Measurements from ENCODE around the gene OGFOD3. TPM values are rescaled to one million over a fixed set of nuclear protein-coding genes. Genes with fewer than 3 reads are reported as not detected.
"Not testable (repeated sequence)": the region's sequence is repeated elsewhere in the genome, so short reads cannot be mapped to it uniquely, and the experiment has no call there.

Gene OGFOD3
- 23.2 TPM for polyA plus RNA-seq (ENCODE audit: insufficient read length)
- long read RNA-seq, donor 1, full-length matches to known transcripts = 25 of 25 reads
- long read RNA-seq, donor 1, partial matches to known transcripts = 0 of 25 reads
- long read RNA-seq, donor 1, other reads (novel, unspliced or antisense) = 0 of 25 reads
- long read RNA-seq, donor 2, full-length matches to known transcripts = 13 of 31 reads
- long read RNA-seq, donor 2, partial matches to known transcripts = 13 of 31 reads
- long read RNA-seq, donor 2, other reads (novel, unspliced or antisense) = 5 of 31 reads
- long read RNA-seq, donor 3, full-length matches to known transcripts = 16 of 16 reads
- long read RNA-seq, donor 3, partial matches to known transcripts = 0 of 16 reads
- long read RNA-seq, donor 3, other reads (novel, unspliced or antisense) = 0 of 16 reads
- long read RNA-seq, donor 4, partial matches to known transcripts = 0 of 4 reads
- long read RNA-seq, donor 4, other reads (novel, unspliced or antisense) = 0 of 4 reads
- long read RNA-seq, donor 5, full-length matches to known transcripts = 17 of 17 reads
- long read RNA-seq, donor 5, partial matches to known transcripts = 0 of 17 reads
- long read RNA-seq, donor 5, other reads (novel, unspliced or antisense) = 0 of 17 reads
- long read RNA-seq, donor 6, full-length matches to known transcripts = 24 of 24 reads
- long read RNA-seq, donor 6, partial matches to known transcripts = 0 of 24 reads
- long read RNA-seq, donor 6, other reads (novel, unspliced or antisense) = 0 of 24 reads
- long read RNA-seq, donor 7, full-length matches to known transcripts = 17 of 57 reads
- long read RNA-seq, donor 7, partial matches to known transcripts = 35 of 57 reads
- long read RNA-seq, donor 7, other reads (novel, unspliced or antisense) = 5 of 57 reads
- long read RNA-seq, donor 8, full-length matches to known transcripts = 9 of 9 reads
- long read RNA-seq, donor 8, partial matches to known transcripts = 0 of 9 reads
- long read RNA-seq, donor 8, other reads (novel, unspliced or antisense) = 0 of 9 reads

DNA sequence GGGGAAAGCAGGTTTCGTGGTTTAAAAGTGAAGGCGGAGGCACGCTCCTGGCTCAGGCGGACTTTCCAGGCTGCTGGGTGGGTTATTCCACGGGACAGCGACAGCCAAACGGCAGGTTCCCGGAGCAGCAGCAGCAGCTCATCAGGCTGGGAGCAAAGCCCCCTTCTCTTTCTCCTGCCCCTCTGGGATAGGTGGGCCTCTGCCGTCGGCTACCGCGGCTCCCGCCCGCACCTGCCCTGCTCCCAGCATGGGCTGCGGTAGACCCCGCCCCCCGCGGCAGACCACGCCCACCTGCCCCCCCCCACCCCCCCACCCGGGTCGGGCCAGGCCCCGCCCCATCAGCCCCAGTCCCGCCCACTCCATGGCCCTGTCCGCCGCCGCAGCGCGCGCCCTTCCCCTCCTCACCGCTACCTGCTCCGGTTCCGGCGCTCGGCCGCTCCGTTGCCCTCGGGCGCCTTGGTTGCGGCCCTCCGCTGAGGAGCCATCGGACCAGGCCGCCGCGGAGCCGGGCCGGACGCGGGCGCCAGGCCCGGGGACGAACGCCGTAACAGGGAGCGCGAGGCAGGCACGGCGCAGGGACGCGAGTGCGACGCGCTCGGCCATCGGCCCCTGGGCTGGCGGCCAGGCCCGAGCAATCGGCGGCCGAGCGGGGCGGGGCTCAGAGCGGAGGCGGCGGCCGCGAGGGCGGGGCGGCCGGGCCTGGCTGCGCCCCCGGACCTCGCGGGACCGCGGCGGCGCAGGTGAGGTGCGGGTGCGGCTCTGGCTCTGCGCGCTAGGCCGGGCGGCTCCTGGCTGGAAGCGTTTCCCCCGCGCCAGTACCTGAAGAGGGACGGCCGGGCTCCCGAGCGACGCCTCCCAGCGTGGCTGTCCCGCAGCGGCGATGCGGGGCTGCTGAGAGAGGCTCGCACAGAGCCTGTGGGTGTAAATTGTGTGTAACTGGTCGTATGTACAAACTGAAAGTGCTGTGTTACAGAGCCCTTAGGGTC lies at the start of gene OGFOD3, which contains the start of gene HEXD:
TSS of gene OGFOD3 (minus strand) at position 586 of the 986 bp plus-strand sequence. CDS start at position 485, 101 bp downstream.
TSS of gene HEXD (plus strand) at position 347 of the 986 bp plus-strand sequence. CDS start 1,453 bp downstream, outside the sequence.
- peak; percentile 87 for DNase-seq

GRCh38 chr17:82465023-82465603 lies 46.7 kb upstream of the OGFOD3 start:
- DNase-seq = no peak

DNA sequence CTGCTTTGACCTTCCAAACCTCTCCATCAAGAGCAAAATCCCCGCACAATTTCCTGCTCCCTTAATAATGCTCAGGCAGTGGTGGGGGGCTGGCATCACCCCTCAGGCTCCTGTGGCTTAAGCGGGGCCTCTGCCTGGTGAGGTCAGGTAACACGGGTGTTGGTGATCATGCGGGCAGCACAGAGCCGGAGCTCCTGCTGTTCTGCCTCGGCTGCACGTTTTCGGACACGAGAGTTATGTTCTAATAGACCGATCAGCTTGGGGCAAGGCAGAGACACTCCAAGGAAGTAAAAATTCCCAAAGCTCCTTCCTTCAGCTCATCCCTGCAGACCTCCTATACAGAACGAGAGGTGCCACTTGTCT lies 46.2 kb upstream of the OGFOD3 start:
- no peak for DNase-seq

GRCh38 chr17:82463925-82464566 lies 45.7 kb upstream of the OGFOD3 start:
- DNase-seq = no peak

DNA sequence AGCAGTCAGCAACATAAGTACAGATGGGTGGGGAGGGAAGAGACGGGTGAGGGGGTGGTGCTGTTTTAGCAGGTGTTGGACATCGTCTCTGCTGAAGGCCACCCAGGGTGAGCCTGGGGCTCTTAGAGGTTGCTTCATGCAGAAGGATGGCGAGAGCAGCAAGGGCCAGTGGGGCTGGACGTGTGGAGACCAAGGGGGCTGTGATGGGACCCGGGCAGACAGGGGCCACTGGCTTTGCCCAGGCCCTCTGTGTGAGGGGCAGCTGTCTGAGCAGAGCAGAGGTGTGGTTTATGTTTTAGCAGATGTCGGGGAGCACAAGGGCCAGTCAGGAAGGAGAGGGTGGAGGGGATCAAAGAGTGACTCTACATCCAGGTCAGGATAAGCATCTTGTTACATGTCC lies 45.0 kb upstream of the OGFOD3 start:
- no peak for DNase-seq

GRCh38 chr17:82461827-82462524 lies 43.6 kb upstream of the OGFOD3 start:
- no peak for DNase-seq

GRCh38 chr17:82459936-82460335 lies 41.5 kb upstream of the OGFOD3 start:
- not testable (repeated sequence) for DNase-seq

DNA sequence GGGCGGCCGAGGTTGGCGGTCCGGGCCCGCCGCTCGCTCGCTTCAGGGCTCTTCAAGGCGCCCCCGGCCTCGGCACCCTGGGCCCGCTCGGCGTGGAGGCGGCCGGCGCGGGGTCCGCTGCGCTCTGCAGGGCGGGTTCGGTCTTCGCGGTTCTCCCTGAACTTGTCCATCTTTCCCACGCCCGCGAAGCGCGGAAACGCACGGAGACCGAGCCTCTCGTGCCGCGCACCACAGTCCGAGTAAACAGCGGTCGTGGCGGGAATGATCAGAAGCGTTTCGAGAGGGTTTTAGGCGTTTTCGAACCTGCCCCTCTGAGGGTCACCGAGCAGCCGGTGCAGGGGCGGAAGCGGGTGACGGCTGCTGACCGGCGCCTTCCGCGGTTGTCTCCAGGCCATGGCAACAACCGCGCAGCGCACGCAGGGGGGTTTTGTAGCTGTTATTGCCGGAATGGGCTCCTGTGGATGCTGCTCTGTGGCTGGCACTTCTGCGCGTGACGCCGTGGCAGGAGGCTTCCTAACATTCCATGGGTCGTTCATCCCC lies 40.6 kb upstream of the OGFOD3 start:
- no peak for DNase-seq

DNA sequence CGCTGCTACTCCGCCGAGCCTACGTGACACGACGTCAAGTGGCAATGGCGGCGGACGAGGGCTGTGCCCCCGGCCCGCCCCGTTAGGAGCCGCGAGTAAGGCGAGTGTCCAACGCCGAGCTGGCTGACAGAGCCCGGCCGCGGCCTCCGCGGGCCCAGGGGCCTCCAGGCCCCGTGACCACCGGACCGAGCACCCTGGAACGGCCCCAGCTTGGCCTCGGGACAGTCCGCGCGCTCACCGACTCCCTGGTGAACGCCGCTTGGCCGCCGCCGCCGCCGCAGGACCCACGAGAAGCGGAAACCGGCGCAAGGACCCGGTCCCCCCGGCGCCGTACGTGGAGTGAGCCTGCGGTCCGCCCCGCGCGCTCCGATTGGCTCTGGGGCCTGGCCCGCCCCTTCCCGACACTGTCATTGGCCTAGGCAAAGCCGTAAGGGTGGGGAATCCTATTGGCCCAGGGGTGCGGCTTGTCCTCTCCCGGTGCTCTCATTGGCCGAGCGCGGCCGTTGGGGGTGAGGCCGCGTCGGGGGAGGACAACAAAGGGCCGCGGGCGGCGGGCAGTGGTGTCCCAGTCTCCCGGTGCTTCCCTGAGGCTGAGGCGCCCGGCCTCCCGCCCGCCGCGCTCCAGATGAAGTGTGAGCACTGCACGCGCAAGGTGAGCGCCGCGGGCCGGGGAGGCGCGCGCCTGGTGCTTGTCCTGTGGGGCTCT lies 39.9 kb upstream of the OGFOD3 start, which contains the start of gene NARF:
TSS of gene NARF (plus strand) at position 563 of the 706 bp plus-strand sequence. CDS start at position 626, 63 bp downstream.
- DNase-seq = peak; percentile 97

DNA sequence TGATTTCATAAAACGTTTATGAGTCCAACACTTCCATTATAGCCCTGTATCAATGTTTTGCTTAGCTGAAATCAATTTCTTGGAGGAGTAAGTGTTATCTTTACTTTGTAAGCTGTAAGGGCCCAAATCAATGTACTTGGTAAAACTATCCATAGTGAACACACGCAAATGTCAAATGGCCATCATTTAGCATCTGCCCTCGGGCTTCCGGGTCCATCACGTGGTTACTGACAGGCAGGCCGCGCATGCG lies 39.5 kb upstream of the OGFOD3 start:
- DNase-seq = no peak

- DNase-seq = no peak
Observed at GRCh38 chr17:82457073-82457928, 38.9 kb upstream of the OGFOD3 start.

DNA sequence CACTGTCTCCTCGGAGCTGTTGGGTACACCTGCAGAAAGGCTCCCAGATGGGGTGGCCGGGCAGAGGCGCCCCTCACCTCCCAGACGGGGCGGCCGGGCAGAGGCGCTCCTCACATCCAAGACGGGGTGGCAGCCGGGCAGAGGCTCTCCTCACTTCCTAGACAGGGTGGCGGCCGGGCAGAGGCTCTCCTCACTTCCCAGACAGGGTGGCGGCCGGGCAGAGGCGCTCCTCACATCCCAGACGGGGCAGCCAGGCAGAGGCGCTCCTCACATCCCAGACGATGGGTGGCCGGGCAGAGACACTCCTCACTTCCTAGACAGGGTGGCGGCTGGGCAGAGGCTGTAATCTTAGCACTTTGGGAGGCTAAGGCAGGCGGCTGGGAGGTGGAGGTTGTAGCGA lies 35.3 kb upstream of the OGFOD3 start:
- DNase-seq = not testable (repeated sequence)

GRCh38 chr17:82453151-82453550 lies 34.8 kb upstream of the OGFOD3 start:
- DNase-seq = not testable (repeated sequence)

DNA sequence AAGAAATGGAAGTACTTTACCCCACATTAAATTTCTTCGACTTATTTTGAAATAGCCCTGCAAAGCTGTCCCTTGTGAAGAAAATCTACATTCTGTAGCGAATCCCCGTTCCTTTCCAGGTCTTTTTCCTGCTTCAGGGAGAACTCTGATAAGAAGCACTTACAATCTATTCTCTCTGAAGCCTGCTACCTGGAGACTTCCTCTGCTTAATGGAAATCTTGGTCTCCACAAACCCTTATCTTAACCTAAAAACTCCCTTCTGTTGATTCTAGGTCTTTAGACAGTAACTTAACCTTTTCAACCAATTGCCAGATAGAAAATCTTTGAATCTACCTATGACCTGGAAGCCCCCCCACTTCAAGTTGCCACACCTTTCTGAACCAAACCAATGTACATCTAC lies 33.8 kb upstream of the OGFOD3 start:
- no peak for DNase-seq

DNA sequence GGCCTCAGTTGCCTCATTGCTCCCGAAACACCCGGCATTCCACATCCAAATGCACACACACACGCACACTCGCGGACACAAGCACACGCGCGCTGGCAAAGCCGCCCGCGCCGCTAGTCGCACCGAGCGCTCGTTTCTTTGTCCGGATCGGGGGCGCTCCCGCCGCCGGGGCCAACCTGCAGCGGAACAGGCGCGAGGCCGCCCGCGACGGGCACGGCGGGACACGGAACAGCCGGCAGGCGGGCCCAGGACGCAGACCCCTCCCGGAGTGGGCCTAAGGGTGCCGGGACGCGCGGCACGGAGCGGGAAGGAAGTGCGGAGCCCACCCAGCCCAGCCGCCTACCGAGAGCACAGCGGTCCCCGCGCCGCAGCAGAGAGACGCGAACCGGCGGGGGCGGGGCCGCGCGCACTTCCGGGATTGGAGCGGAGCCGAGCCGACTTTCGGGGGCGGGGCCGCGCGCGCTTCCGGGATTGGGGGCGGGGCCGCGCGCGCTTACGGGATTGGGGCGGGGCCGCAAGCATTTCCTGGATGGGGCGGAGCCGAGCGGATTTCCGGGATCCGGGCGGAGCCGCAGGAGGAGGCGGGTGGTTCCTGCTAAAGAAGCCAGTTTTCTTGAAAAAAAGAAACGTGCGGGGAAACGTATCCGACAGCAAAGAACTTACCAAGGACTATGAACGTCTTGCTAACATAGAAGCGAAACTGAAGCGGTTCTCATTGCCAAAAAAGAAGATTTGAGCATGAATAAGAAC lies 32.1 kb upstream of the OGFOD3 start, which contains the start of gene CYBC1:
TSS of gene CYBC1 (minus strand) at position 396 of the 750 bp plus-strand sequence. CDS start 1,498 bp downstream, outside the sequence.
- DNase-seq = peak; percentile 89

DNA sequence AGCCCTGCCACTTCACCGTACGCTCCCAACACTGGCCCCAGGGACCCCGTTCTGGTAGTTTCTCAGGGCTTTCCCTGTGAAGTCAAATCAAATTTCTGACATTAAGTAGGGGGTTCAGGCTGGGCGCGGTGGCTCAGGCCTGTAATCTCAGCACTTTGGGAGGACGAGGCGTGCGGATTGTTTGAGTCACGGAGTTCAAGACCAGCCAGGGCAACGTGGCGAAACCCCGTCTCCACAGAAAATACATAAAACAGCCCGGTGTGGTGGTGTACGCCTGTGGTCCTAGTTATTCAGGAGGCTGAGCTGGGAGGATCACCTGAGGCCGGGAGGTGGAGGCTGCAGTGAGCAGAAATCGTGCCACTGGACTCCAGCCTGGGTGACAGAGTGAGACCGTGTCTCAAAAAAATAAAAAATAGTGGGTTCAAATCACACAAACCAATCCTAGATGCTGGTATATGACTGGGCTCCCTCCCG lies 31.5 kb upstream of the OGFOD3 start:
- DNase-seq = no peak

Measured in left kidney (tissue), 8 donors.